ENCODE results near the gene IGFL2. TPM values are rescaled to one million over a fixed set of nuclear protein-coding genes. Genes with fewer than 3 reads are reported as not detected.
"Not testable (repeated sequence)": the region's sequence is repeated elsewhere in the genome, so short reads cannot be mapped to it uniquely, and the experiment has no call there.

IGFL2 gene
- total RNA-seq, 1 donor from 2014 or later = not detected

- TF ChIP-seq, protein P1, sequence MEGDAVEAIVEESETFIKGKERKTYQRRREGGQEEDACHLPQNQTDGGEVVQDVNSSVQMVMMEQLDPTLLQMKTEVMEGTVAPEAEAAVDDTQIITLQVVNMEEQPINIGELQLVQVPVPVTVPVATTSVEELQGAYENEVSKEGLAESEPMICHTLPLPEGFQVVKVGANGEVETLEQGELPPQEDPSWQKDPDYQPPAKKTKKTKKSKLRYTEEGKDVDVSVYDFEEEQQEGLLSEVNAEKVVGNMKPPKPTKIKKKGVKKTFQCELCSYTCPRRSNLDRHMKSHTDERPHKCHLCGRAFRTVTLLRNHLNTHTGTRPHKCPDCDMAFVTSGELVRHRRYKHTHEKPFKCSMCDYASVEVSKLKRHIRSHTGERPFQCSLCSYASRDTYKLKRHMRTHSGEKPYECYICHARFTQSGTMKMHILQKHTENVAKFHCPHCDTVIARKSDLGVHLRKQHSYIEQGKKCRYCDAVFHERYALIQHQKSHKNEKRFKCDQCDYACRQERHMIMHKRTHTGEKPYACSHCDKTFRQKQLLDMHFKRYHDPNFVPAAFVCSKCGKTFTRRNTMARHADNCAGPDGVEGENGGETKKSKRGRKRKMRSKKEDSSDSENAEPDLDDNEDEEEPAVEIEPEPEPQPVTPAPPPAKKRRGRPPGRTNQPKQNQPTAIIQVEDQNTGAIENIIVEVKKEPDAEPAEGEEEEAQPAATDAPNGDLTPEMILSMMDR (IDR thresholded peaks at IDR 0.05; ENCODE audit: borderline replicate concordance) = no peak
- H3K9me3 ChIP-seq (replicated peaks) = no peaks in the 10 kb centered on the region
- intact Hi-C loops (cut with micrococcal nuclease) = no loop called here
- H3K4me3 ChIP-seq = no peak overlapping the region
- no peak overlapping the region for H3K27ac ChIP-seq (replicated peaks)
- H3K36me3 ChIP-seq = no peaks in the 10 kb centered on the region
- no peaks in the 10 kb centered on the region for H3K4me1 ChIP-seq
- no peak for DNase-seq
- H3K27me3 ChIP-seq (ENCODE audit: low read depth) = peaks cover 34% of the 10 kb centered on the region
Measured at GRCh38 chr19:46182476-46182875, 34.4 kb downstream of the IGFL2 start.

GRCh38 chr19:46184775-46185710 is 37.0 kb downstream of the IGFL2 start:
- H3K27ac ChIP-seq (replicated peaks); intact Hi-C loops (cut with micrococcal nuclease): not testable (repeated sequence)
- peaks cover 38% of the 10 kb centered on the region for H3K27me3 ChIP-seq (ENCODE audit: low read depth)

GRCh38 chr19:46186101-46186716 is 38.2 kb downstream of the IGFL2 start:
- no peaks in the 10 kb centered on the region for H3K9me3 ChIP-seq (replicated peaks)
- no peak for DNase-seq
- H3K27me3 ChIP-seq (ENCODE audit: low read depth) = peaks cover 50% of the 10 kb centered on the region
- TF ChIP-seq, protein P1 (IDR thresholded peaks at IDR 0.05; ENCODE audit: borderline replicate concordance) = no peak
- H3K4me1 ChIP-seq = no peaks in the 10 kb centered on the region
- H3K36me3 ChIP-seq = no peaks in the 10 kb centered on the region
- no peak overlapping the region for H3K27ac ChIP-seq (replicated peaks)
- intact Hi-C loops (cut with micrococcal nuclease) = no loop called here
- H3K4me3 ChIP-seq = no peak overlapping the region

More at GRCh38 chr19:46184775-46185710, 37.0 kb downstream of the IGFL2 start:
- DNase-seq; H3K4me3 ChIP-seq; H3K4me1 ChIP-seq; H3K36me3 ChIP-seq; H3K9me3 ChIP-seq (replicated peaks): not testable (repeated sequence)

- DNase-seq = no peak
- no peak overlapping the region for H3K4me3 ChIP-seq
- H3K27ac ChIP-seq (replicated peaks) = no peak overlapping the region
- no peaks in the 10 kb centered on the region for H3K9me3 ChIP-seq (replicated peaks)
- peaks cover 55% of the 10 kb centered on the region for H3K27me3 ChIP-seq (ENCODE audit: low read depth)
- H3K4me1 ChIP-seq = no peaks in the 10 kb centered on the region
- intact Hi-C loops (cut with micrococcal nuclease) = no loop called here
- no peaks in the 10 kb centered on the region for H3K36me3 ChIP-seq
- TF ChIP-seq, protein P1 (IDR thresholded peaks at IDR 0.05; ENCODE audit: borderline replicate concordance) = no peak
Measured at GRCh38 chr19:46186717-46187101, 38.7 kb downstream of the IGFL2 start.

DNA sequence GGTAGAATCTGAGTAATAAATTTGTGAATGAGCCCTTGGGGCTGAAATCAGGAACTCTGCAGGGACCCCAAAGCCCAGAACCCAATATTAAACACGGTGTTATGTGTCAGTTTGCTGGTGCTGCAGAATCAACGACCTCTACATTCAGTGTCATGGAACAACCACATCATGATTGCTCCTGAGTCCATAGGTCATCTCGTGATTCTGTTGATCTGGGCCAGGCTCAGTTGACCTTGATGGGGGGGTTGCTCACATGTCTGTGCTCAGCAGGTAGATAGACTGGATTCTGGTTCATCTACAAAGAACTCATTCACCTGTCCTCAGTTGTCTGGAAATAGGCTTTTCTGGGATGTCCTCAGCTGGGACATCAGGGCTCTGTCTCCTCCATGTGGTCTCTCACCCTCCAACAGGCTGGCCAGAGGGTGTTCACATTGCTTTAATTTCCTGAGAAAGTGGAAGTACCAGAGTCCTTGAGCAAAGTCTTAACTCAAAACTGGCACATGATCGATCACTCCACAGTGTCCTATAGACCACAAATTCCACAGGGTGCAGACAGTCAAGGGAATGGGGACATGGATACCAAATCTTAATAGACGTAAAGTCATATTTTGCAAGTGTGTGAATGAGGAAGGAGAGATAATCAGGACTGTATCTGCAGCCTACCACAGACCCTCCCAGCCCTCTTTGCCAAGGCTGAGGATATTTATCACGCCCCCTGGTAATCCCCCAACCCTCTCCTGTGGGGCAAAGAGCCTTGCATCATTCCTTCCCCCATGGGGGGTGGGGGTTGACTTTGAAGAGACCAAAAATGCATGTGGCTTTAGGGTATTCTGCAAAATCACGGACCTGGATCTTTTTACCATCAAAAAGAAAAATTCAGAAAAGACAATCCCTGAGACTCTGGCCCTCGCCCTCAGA is 42.2 kb downstream of the IGFL2 start:
- DNase-seq = no peak
- Histone ChIP-seq H3K27me3 (ENCODE audit: low read depth) (peaks cover 84% of the 10 kb centered on the region), H3K27ac (replicated peaks) (no peak overlapping the region), H3K9me3 (replicated peaks) (no peaks in the 10 kb centered on the region), H3K36me3 (no peaks in the 10 kb centered on the region), H3K4me3 (no peak overlapping the region), H3K4me1 (no peaks in the 10 kb centered on the region)
- intact Hi-C loops (cut with micrococcal nuclease) = no loop called here
- TF ChIP-seq, protein P1 (IDR thresholded peaks at IDR 0.05; ENCODE audit: borderline replicate concordance) = no peak
